Glutamatergic neuron (in vitro differentiated cells): Measurements from ENCODE around the gene DNAH7. TPM values are rescaled to one million over a fixed set of nuclear protein-coding genes. Genes with fewer than 3 reads are reported as not detected.

Experiments
- DNase-seq: peaks from one replicate; pipeline ENCODE4 v3.0.0; 2022
- H3K27ac Mint-ChIP-seq: one replicate; pipeline ENCODE4 v1.8.0; 2020; ENCODE audit warnings: mild to moderate bottlenecking, mixed read lengths, inconsistent platforms; ENCODE audit not compliant: unreplicated experiment
- H3K27me3 Mint-ChIP-seq: one replicate; pipeline ENCODE4 v1.8.0; 2020; ENCODE audit warnings: mild to moderate bottlenecking, moderate library complexity, mixed read lengths, inconsistent platforms; ENCODE audit not compliant: unreplicated experiment
- H3K36me3 Mint-ChIP-seq: one replicate; pipeline ENCODE4 v1.8.0; 2020; ENCODE audit warnings: mild to moderate bottlenecking, mixed read lengths, inconsistent platforms; ENCODE audit not compliant: unreplicated experiment
- H3K4me1 Mint-ChIP-seq: one replicate; pipeline ENCODE4 v1.8.0; 2020; ENCODE audit warnings: mild to moderate bottlenecking, low read depth, mixed read lengths, inconsistent platforms; ENCODE audit not compliant: unreplicated experiment
- H3K4me3 Mint-ChIP-seq: one replicate; pipeline ENCODE4 v1.8.0; 2020; ENCODE audit warnings: mild to moderate bottlenecking, mixed read lengths, inconsistent platforms; ENCODE audit not compliant: unreplicated experiment
- H3K9me3 Mint-ChIP-seq: one replicate; pipeline ENCODE4 v1.8.0; 2020; ENCODE audit warnings: mild to moderate bottlenecking, moderate library complexity, mixed read lengths, inconsistent platforms; ENCODE audit not compliant: unreplicated experiment
- CTCF ChIP-seq: fragments of 200-600 bp; sonication (generic); IDR thresholded peaks from one replicate; pipeline ENCODE4 v1.5.0; 2021; ENCODE audit not compliant: partially characterized antibody, unreplicated experiment
- total RNA-seq: library from RNA; stranded (reverse); fragmentation: NEBNext Ultra II Directional; extraction: Animal tissue kit (Norgen Biotek cat#: 25700); gene quantifications from one replicate; pipeline ENCODE4 v1.2.1, GENCODE V29; 2021; ENCODE audit not compliant: unreplicated experiment

The DNAH7 gene
- total RNA-seq, 1 donor from 2014 or later = 0.56 TPM

GRCh38 chr2:195910570-195910969 lies 158.1 kb downstream of the DNAH7 start:
- DNase-seq = no peak
- no peaks in the 10 kb centered on the region for H3K27me3 Mint-ChIP-seq
- H3K9me3 Mint-ChIP-seq = no peaks in the 10 kb centered on the region
- no peak overlapping the region for H3K4me3 Mint-ChIP-seq
- no peaks in the 10 kb centered on the region for H3K4me1 Mint-ChIP-seq
- no peaks in the 10 kb centered on the region for H3K36me3 Mint-ChIP-seq
- TF ChIP-seq CTCF = no peak
- no peak overlapping the region for H3K27ac Mint-ChIP-seq

GRCh38 chr2:195909926-195910325 lies 158.7 kb downstream of the DNAH7 start:
- no peaks in the 10 kb centered on the region for H3K4me1 Mint-ChIP-seq
- no peak overlapping the region for H3K4me3 Mint-ChIP-seq
- no peak overlapping the region for H3K27ac Mint-ChIP-seq
- H3K36me3 Mint-ChIP-seq = no peaks in the 10 kb centered on the region
- no peaks in the 10 kb centered on the region for H3K9me3 Mint-ChIP-seq
- no peaks in the 10 kb centered on the region for H3K27me3 Mint-ChIP-seq
- no peak for DNase-seq
- no peak for TF ChIP-seq CTCF

- no peak overlapping the region for H3K27ac Mint-ChIP-seq
- no peak for DNase-seq
- no peak for TF ChIP-seq CTCF
- H3K27me3 Mint-ChIP-seq = no peaks in the 10 kb centered on the region
- no peaks in the 10 kb centered on the region for H3K4me1 Mint-ChIP-seq
- H3K4me3 Mint-ChIP-seq = no peak overlapping the region
- H3K9me3 Mint-ChIP-seq = no peaks in the 10 kb centered on the region
- H3K36me3 Mint-ChIP-seq = no peaks in the 10 kb centered on the region
Measured at GRCh38 chr2:195907474-195907873, 161.2 kb downstream of the DNAH7 start.

GRCh38 chr2:195903956-195904355 lies 164.7 kb downstream of the DNAH7 start:
- Mint-ChIP-seq H3K4me3 (no peak overlapping the region), H3K36me3 (no peaks in the 10 kb centered on the region), H3K9me3 (no peaks in the 10 kb centered on the region), H3K27ac (no peak overlapping the region), H3K27me3 (no peaks in the 10 kb centered on the region), H3K4me1 (no peaks in the 10 kb centered on the region)
- TF ChIP-seq CTCF = no peak
- DNase-seq = no peak

- H3K4me1 Mint-ChIP-seq = no peaks in the 10 kb centered on the region
- no peak for DNase-seq
- no peaks in the 10 kb centered on the region for H3K9me3 Mint-ChIP-seq
- H3K27me3 Mint-ChIP-seq = no peaks in the 10 kb centered on the region
- no peak overlapping the region for H3K27ac Mint-ChIP-seq
- H3K36me3 Mint-ChIP-seq = no peaks in the 10 kb centered on the region
- no peak overlapping the region for H3K4me3 Mint-ChIP-seq
- no peak for TF ChIP-seq CTCF
Measured at GRCh38 chr2:195902857-195903256, 165.8 kb downstream of the DNAH7 start.
